Natural killer cell (primary cell): ENCODE data around the gene NR2F1-AS1. TPM values are rescaled to one million over a fixed set of nuclear protein-coding genes. Genes with fewer than 3 reads are reported as not detected.

Experiments
- ATAC-seq, 3 donors: fragments of 150-1000 bp in 2 of 3; fragments of 200-7000 bp in 1 of 3; cut with Tn5 transposase; 1 replicate in 1 of 3; 2 replicates in 2 of 3; pipeline ENCODE4 v1.10.0; 2021; ENCODE audit warnings: mild to moderate bottlenecking in 2 of 3, moderate library complexity in 2 of 3
- DNase-seq, 2 donors: peaks; one replicate each; pipeline versions ENCODE4 v3.0.0 to v3.0.0-alpha.2; 2013 to 2021; ENCODE audit warnings: mixed read lengths in 1 of 2
- H3K27ac ChIP-seq: one replicate; pipeline ENCODE4 v1.5.1; 2013; ENCODE audit warnings: mild to moderate bottlenecking, low read length
- H3K27me3 ChIP-seq: one replicate; pipeline ENCODE4 v1.6.1; 2013; ENCODE audit warnings: low read length; ENCODE audit not compliant: control insufficient read depth, insufficient read depth
- H3K36me3 ChIP-seq: one replicate; pipeline ENCODE4 v1.6.1; 2013; ENCODE audit warnings: low read length; ENCODE audit not compliant: control insufficient read depth, insufficient read depth
- H3K4me1 ChIP-seq: one replicate; pipeline ENCODE4 v1.6.1; 2013; ENCODE audit warnings: low read length; ENCODE audit not compliant: control insufficient read depth, insufficient read depth
- H3K4me3 ChIP-seq: one replicate; pipeline ENCODE4 v1.5.1; 2013; ENCODE audit warnings: low read length
- H3K9me3 ChIP-seq: one replicate; pipeline ENCODE4 v1.6.1; 2013; ENCODE audit warnings: low read length; ENCODE audit not compliant: control insufficient read depth, insufficient read depth
- H3K27ac Mint-ChIP-seq, 2 donors: one replicate each; pipeline ENCODE4 v1.8.0; 2022; ENCODE audit warnings: mild to moderate bottlenecking in 2 of 2, mixed read lengths in 2 of 2, moderate library complexity in 1 of 2
- H3K27me3 Mint-ChIP-seq, 2 donors: one replicate each; pipeline ENCODE4 v1.8.0; 2022; ENCODE audit warnings: low read depth in 2 of 2, mixed read lengths in 2 of 2
- H3K36me3 Mint-ChIP-seq: one replicate; pipeline ENCODE4 v1.8.0; 2022; ENCODE audit warnings: mixed read lengths
- H3K4me1 Mint-ChIP-seq, 2 donors: one replicate each; pipeline ENCODE4 v1.8.0; 2022; ENCODE audit warnings: mixed read lengths in 2 of 2
- H3K4me3 Mint-ChIP-seq: one replicate; pipeline ENCODE4 v1.8.0; 2022; ENCODE audit warnings: mild to moderate bottlenecking, moderate library complexity, mixed read lengths
- H3K9me3 Mint-ChIP-seq, 2 donors: one replicate each; pipeline ENCODE4 v1.8.0; 2022; ENCODE audit warnings: mixed read lengths in 2 of 2
- WGBS: methylation state at CpG from one replicate; pipeline ENCODE4 v1.1.7; 2013; ENCODE audit warnings: missing lambda C conversion rate; ENCODE audit not compliant: insufficient coverage; 5-methylcytosine and 5-hydroxymethylcytosine counted together
- intact Hi-C: fragments of 100-400 bp; cut with micrococcal nuclease; formaldehyde crosslinking; loops from one replicate; pipeline ENCODE4 v1.14.2; 2022
- total RNA-seq, 4 donors: library from RNA; stranded (reverse); fragments of 120-200 nt in 1 of 4; gene quantifications; one replicate each; pipeline versions ENCODE4 v1.2.3 to v1.2.4, GENCODE V29; 2013 to 2022
- TF ChIP-seq, protein P1 (sequence below): fragments of 200-600 bp; IDR thresholded peaks from one replicate; pipeline ENCODE4 v1.8.0; 2022; ENCODE audit warnings: antibody characterized with exemption

Gene NR2F1-AS1
- total RNA-seq, 3 donors from 2014 or later (not counting 1 experiment from before 2014, with no cell fraction given): not detected

- H3K4me1 ChIP-seq: no peaks in the 10 kb centered on the region
- TF ChIP-seq, protein P1, sequence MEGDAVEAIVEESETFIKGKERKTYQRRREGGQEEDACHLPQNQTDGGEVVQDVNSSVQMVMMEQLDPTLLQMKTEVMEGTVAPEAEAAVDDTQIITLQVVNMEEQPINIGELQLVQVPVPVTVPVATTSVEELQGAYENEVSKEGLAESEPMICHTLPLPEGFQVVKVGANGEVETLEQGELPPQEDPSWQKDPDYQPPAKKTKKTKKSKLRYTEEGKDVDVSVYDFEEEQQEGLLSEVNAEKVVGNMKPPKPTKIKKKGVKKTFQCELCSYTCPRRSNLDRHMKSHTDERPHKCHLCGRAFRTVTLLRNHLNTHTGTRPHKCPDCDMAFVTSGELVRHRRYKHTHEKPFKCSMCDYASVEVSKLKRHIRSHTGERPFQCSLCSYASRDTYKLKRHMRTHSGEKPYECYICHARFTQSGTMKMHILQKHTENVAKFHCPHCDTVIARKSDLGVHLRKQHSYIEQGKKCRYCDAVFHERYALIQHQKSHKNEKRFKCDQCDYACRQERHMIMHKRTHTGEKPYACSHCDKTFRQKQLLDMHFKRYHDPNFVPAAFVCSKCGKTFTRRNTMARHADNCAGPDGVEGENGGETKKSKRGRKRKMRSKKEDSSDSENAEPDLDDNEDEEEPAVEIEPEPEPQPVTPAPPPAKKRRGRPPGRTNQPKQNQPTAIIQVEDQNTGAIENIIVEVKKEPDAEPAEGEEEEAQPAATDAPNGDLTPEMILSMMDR: no peak
- H3K9me3 ChIP-seq: no peaks in the 10 kb centered on the region
- H3K36me3 Mint-ChIP-seq: no peaks in the 10 kb centered on the region
- H3K4me3 Mint-ChIP-seq: no peak overlapping the region
- peaks cover 3 to 5% of the 10 kb centered on the region in 2 donors for H3K9me3 Mint-ChIP-seq
- H3K27ac Mint-ChIP-seq: no peak overlapping the region
- H3K27me3 Mint-ChIP-seq: no peaks in the 10 kb centered on the region
- DNase-seq: no peak
- H3K4me3 ChIP-seq: no peak overlapping the region
- H3K27ac ChIP-seq: no peak overlapping the region
- no peaks in the 10 kb centered on the region for H3K4me1 Mint-ChIP-seq
- no peaks in the 10 kb centered on the region for H3K36me3 ChIP-seq
- H3K27me3 ChIP-seq: no peaks in the 10 kb centered on the region
- ATAC-seq: no peak
- intact Hi-C loops: no loop called here
Measured at GRCh38 chr5:93452255-93452654, 128.8 kb downstream of the NR2F1-AS1 start.

- H3K4me1 Mint-ChIP-seq: no peaks in the 10 kb centered on the region
- Histone ChIP-seq H3K27ac (no peak overlapping the region), H3K36me3 (no peaks in the 10 kb centered on the region), H3K27me3 (no peaks in the 10 kb centered on the region), H3K4me1 (no peaks in the 10 kb centered on the region), H3K4me3 (no peak overlapping the region), H3K9me3 (no peaks in the 10 kb centered on the region)
- ATAC-seq: no peak
- no peak overlapping the region for H3K4me3 Mint-ChIP-seq
- H3K9me3 Mint-ChIP-seq: peaks cover 9 to 16% of the 10 kb centered on the region in 2 donors
- no peak for DNase-seq
- WGBS: 80% methylated on average over 2 of the region's 2 CpGs
- TF ChIP-seq, protein P1: no peak
- H3K36me3 Mint-ChIP-seq: no peaks in the 10 kb centered on the region
- intact Hi-C loops: no loop called here
- no peaks in the 10 kb centered on the region for H3K27me3 Mint-ChIP-seq
- H3K27ac Mint-ChIP-seq: no peak overlapping the region
Measured at GRCh38 chr5:93438124-93438523, 142.9 kb downstream of the NR2F1-AS1 start.

- intact Hi-C loops: no loop called here
- H3K27ac ChIP-seq: no peak overlapping the region
- ATAC-seq (no peak), DNase-seq (no peak)
- H3K4me1 ChIP-seq: no peaks in the 10 kb centered on the region
- Mint-ChIP-seq H3K4me3 (no peak overlapping the region), H3K4me1 (no peaks in the 10 kb centered on the region), H3K27ac (no peak overlapping the region), H3K27me3 (no peaks in the 10 kb centered on the region), H3K36me3 (no peaks in the 10 kb centered on the region), H3K9me3 (peaks cover 8 to 17% of the 10 kb centered on the region in 2 donors)
- no peak overlapping the region for H3K4me3 ChIP-seq
- TF ChIP-seq, protein P1: no peak
- no peaks in the 10 kb centered on the region for H3K9me3 ChIP-seq
- H3K36me3 ChIP-seq: no peaks in the 10 kb centered on the region
- H3K27me3 ChIP-seq: no peaks in the 10 kb centered on the region
Measured at GRCh38 chr5:93436083-93436482, 144.9 kb downstream of the NR2F1-AS1 start.

GRCh38 chr5:93433422-93433821, 147.6 kb downstream of the NR2F1-AS1 start:
- 100% methylated on average over 1 of the region's 1 CpG for WGBS
- intact Hi-C loops: no loop called here
- no peak for ATAC-seq
- Histone ChIP-seq H3K4me1 (no peaks in the 10 kb centered on the region), H3K4me3 (no peak overlapping the region), H3K9me3 (no peaks in the 10 kb centered on the region), H3K36me3 (no peaks in the 10 kb centered on the region), H3K27ac (no peak overlapping the region), H3K27me3 (no peaks in the 10 kb centered on the region)
- DNase-seq: no peak
- H3K27me3 Mint-ChIP-seq: peaks cover 0 to 3% of the 10 kb centered on the region in 2 donors
- TF ChIP-seq, protein P1: no peak
- H3K4me1 Mint-ChIP-seq: no peaks in the 10 kb centered on the region
- no peaks in the 10 kb centered on the region for H3K36me3 Mint-ChIP-seq
- peaks cover 5 to 8% of the 10 kb centered on the region in 2 donors for H3K9me3 Mint-ChIP-seq
- H3K4me3 Mint-ChIP-seq: no peak overlapping the region
- no peak overlapping the region for H3K27ac Mint-ChIP-seq
